Measurements from ENCODE around the gene SFXN1.

DNA sequence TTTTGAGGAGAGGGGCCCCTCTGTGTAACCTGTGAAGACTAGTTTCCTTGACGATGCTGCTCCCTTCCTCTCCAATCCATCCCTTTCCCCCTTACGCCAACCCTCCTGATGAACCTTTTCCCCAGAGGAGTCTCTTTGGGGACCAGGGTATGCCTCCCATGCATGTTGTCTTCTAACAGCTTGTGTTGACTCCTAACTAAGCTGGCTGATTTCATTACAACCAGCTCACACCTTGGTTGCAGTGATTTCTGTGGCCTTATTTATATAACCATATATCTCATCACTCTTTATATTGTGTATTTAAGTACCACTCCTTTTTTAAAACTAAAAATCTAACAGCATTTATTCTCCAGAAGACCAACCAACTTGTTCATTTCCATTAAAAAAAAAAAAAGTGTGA lies 42.5 kb downstream of the SFXN1 start:
- TF ChIP-seq JUN (IDR thresholded peaks at IDR 0.05; ENCODE audit: borderline replicate concordance, insufficient read depth, insufficient read length, low read depth): no peak
- no peak for TF ChIP-seq POLR2AphosphoS5 (IDR thresholded peaks at IDR 0.05; ENCODE audit: insufficient read depth, low read depth, low read length)
- TF ChIP-seq, protein P1, sequence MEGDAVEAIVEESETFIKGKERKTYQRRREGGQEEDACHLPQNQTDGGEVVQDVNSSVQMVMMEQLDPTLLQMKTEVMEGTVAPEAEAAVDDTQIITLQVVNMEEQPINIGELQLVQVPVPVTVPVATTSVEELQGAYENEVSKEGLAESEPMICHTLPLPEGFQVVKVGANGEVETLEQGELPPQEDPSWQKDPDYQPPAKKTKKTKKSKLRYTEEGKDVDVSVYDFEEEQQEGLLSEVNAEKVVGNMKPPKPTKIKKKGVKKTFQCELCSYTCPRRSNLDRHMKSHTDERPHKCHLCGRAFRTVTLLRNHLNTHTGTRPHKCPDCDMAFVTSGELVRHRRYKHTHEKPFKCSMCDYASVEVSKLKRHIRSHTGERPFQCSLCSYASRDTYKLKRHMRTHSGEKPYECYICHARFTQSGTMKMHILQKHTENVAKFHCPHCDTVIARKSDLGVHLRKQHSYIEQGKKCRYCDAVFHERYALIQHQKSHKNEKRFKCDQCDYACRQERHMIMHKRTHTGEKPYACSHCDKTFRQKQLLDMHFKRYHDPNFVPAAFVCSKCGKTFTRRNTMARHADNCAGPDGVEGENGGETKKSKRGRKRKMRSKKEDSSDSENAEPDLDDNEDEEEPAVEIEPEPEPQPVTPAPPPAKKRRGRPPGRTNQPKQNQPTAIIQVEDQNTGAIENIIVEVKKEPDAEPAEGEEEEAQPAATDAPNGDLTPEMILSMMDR (IDR thresholded peaks at IDR 0.05; ENCODE audit: extremely low read depth in 1 of 2, insufficient read depth in 1 of 2, low read depth in 1 of 2, low read length in 2 of 2): no peak
- no peak for TF ChIP-seq EZH2 (IDR thresholded peaks at IDR 0.05; ENCODE audit: borderline replicate concordance, low read depth, low read length, severe bottlenecking)
- TF ChIP-seq GATA2 (IDR thresholded peaks at IDR 0.05; ENCODE audit: insufficient read depth, insufficient read length, low read depth, low read length): no peak
- no peak for TF ChIP-seq MYC (IDR thresholded peaks at IDR 0.05; ENCODE audit: low read depth, low read length)
- TF ChIP-seq POLR2A (IDR thresholded peaks at IDR 0.05; ENCODE audit: low read depth, low read length): no peak
